Activated T-helper 1 cell treated with Interleukin-2 at 50 U/mL for 16 hours (primary cell): ENCODE data around the gene EIPR1.
"Not testable (repeated sequence)": the region's sequence is repeated elsewhere in the genome, so short reads cannot be mapped to it uniquely, and the experiment has no call there.

Source experiments
- DNase-seq: peaks from one replicate; pipeline ENCODE4 v3.0.0-alpha.2; 2020; ENCODE audit warnings: low read depth

EIPR1 gene

DNA sequence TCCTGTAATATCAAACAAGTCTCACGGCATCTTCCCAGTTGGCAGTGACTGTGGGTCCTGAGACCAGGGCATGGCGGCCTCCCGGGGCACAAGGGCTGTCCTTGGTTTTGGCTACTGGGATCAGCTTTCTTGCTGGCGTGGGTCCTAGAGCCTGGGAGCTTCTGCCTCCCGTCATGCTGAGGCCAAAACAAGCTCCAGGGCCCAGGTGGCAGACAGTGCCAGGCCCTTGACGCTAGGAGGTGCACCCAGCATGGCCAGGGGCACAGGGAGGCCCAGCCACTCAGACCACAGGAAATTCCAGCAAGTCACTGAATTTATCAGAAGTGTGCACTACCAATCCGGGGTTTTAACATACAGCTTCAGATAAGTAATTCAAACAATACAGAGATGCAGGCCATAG lies 184.7 kb downstream of the EIPR1 start:
- no peak for DNase-seq

DNA sequence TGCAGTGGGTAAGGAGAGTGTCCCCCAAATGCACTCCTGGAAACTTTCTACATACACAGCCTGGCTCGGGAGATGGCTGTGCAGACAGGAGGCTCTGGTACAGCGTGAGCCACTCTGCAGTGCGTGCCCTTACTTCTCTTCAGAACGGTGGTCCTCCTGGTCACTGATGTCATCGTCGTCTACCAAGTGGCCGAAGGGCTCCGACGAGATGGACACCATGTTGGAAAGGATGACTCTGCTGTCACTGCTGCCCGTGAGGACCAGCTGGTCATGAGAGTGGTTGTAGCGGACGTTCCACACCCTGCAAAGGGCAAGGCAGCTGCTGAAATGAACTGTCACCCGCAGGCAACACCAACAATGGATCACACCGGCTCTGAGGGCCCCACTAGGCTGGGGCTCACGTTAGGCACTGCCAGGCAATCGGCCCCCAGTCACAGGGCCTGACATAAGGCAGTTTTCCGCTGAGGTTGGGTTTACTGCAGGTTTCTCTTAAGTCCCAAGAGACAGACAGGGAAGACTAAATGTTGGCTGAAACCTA lies 185.3 kb downstream of the EIPR1 start:
- DNase-seq, result no peak

DNA sequence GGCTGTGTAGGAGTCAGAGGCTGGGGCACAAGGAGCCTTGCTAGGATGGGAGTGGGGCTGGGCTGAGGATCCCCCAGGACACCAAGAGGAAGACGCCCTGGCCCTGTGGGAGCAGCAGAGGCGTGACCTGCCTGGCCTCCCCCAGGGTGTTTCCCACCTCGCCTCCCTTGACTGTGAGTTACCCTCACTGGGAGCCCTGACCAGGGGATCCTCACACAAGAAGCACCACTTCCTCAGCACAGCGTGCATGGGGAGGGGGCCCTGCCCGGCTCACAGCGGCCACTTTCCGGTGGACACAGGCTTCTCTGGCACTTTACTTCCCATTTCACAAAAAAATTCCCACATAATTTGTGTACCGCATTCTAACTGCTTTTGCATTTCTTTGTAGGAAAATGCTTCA lies 187.7 kb downstream of the EIPR1 start:
- DNase-seq, result no peak

DNA sequence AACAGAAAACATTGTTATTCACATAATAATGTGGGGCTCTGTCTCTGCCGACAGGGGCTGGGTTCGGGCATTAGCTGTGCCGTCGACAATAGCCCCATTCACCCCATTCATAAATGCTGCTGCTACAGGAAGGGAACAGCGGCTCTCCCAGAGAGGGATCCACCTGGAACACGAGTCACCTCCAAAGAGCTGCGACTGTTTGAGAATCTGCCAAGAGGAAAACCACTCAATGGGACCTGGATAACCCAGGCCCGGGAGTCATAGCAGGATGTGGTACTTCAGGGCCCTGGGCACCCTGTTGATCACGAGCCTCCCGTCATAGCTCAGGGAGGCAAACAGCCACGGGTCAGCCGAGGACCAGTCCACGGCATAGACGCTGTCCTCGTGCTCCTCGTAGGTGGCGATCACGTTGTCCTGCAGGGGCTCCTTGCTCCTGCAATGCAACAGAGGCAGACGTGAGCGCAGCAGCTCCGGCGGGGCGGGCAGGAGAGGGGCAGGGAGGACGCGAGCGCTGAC lies 188.5 kb downstream of the EIPR1 start:
- DNase-seq, result no peak

DNA sequence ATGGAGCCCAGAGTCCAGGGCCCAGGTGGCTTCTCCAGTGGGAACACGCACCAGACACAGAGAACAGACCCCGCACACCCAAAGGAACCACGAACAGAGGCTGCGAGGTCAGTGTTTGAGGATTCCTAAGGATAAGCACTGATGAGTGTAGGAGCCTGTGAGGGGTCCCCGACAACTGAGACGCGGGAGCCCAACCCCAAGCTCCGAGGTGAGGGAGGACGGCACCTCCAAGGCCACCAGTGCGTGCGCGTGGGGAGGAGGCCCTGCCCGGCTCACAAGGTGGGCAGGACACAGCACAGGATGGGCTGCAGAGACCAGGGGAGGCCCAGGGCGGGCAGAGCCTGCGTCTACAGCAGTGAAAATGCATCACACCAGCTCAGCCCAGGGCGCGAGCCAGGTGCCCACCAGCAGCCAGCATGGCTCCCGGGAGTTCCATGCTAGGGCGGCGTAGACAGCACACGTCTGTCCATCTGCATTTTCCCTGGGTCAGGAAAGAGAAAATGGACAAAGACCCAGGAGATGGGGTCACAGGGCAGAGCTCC lies 189.1 kb downstream of the EIPR1 start:
- DNase-seq, result no peak

DNA sequence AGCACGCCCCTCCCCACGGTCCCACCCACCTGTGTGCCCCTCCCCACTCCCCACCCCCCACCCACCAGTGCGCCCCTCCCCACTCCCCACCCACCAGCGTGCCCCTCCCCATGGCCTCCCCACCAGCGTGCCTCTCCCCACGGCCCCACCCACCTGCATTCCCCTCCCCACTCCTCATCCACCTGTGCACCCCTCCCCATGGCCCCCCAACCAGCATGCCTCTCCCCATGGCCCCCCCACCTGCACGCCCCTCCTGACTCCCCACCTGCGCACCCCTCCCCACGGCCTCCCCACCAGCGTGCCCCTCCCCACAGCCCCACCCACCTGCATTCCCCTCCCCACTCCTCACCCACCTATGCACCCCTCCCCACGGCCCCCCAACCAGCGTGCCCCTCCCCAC lies 190.2 kb downstream of the EIPR1 start:
- no peak for DNase-seq

DNA sequence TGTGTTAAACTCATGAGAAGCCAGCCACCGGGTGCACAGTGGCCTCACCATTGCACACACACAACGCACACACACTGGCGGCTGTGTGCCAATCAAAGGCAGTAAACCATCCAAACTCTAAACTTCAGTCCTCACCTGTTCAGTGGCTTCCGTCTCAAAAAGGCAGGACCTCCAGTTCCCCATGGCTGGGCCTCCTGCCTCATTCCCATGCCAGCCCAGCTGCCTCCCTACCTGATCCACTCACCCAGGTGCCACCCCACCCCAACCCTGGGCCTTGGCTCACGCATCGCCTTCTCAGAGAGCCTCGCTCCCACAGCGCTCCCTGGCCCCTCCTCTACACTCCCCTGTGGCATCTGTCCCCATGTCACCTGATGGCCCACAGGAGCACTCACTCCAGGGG lies 190.9 kb downstream of the EIPR1 start:
- no peak for DNase-seq

DNA sequence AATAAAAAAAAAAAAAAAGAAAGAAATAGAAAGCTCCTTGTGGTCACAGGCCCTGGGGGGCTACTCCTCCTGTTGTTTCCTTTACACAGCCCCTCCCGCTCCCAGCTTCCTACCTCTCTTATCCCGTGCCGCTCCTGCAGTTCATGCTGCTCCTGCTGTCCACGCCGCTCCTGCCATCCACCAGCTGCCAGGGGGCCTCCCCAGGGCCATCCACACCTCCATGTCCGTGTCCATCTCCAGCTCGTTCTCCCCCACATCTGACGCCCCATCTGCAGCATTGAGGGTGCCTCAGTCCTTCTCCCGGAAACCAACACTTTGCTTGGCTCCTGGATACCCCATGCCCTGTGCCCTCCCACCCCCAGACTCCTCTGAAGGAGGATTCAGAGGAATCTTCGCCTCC lies 191.7 kb downstream of the EIPR1 start:
- no peak for DNase-seq

DNA sequence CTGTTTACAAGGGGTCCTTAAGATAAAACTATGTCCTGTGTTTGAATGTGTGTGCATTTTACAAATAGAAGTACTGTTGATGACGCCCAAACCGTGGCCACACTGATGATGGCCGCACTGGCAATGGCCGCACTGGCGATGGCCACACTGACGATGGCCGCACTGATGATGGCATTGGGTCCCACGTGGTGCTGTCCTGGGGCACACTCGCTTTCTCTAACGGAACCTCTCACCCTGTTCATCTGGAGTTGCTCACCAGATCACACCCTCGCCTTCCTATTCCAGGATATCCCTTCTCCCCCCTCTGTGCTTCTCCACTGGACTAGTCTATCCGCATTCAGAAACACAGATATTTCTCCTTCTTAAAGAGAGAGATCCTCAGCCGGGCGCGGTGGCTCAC lies 192.4 kb downstream of the EIPR1 start:
- no peak for DNase-seq

DNA sequence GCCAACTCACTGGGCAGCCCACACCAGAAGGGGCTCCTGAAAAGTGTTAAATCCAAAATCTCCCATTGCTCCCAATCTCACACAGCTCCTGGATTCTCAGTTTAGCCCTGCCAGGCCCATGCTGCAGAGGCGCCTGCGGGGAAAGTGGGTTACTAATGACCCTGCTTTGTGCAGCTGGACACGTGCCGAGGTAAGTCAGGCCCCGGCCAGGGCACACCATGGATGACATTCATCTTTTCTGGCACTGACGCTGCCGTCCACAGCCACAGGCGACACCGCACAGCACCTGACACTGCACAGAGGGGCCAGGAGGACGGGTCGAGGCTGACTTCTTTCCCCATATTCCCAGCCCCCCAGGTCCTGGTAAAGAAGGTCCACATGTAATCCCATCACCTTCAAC lies 193.5 kb downstream of the EIPR1 start:
- no peak for DNase-seq

DNA sequence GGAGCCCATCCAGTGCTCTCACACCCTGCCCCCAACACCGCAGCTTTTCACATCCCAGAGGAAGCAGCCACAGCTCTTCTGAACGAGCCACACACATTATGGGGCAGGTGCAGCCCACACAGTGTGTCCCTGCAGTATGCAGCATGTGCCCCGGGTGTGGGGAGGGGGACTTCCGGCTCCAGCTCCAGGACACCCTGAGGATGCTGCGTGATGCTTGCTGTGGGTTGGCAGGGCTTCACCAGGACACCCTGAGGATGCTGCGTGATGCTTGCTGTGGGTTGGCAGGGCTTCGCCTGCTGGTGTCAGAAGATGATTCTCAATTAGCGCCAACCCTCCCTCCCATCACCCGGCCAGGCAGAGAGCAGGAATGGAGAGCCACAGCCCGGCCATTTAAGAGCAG lies 193.9 kb downstream of the EIPR1 start:
- DNase-seq, result no peak

DNA sequence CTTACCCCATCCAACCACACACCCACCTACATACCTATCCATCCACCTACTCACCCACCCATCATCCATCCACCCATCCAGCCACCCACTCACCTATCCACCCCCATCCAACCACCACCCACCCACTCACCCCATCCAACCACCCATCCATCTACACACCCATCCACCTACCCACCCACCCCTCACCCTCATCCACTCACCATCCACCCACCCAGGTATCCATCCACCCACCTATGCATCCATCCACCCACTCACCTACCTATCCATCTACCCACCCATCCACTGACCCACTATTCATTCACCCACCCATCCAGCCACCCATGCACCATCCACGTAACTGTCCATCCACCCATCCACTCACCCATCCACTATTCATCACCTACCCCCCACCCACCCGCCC lies 194.8 kb downstream of the EIPR1 start:
- DNase-seq, result no peak

DNA sequence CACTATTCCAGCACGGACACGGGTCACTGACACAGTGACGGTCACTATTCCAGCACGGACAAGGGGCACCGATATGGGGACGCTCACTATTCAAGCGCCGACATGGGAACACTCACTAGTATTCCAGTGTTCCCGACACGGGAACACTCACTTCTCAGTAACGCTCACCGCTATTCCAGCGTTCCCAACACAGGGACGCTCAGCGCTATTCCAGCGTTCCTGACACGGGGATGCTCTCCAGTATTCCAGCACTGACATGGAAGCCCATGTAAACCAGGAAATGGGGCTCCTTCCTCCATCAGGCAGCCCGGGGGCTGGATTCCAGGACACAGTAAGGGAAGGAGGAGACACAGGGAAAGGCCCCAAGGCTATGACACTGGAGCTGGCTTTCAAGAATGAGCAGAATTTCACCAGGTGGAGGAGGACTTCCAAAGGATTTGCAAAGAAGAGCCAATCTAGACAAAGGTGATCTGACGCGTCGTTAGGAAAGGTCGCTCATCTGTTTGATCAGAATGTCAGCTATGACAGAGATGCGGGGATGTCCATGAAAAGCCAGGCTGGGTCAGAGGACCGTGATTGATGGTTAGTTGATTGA lies 196.1 kb downstream of the EIPR1 start:
- DNase-seq, result no peak

DNA sequence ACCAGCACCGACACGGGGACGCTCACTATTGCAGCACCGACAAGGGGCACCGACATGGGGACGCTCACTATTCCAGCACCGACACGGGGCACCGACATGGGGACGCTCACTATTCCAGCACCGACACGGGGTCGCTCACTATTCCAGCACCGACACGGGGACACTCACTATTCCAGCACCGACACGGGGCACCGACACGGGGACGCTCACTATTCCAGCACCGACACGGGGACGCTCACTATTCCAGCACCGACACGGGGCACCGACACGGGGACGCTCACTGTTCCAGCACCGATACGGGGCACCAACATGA lies 196.8 kb downstream of the EIPR1 start:
- not testable (repeated sequence) for DNase-seq

DNA sequence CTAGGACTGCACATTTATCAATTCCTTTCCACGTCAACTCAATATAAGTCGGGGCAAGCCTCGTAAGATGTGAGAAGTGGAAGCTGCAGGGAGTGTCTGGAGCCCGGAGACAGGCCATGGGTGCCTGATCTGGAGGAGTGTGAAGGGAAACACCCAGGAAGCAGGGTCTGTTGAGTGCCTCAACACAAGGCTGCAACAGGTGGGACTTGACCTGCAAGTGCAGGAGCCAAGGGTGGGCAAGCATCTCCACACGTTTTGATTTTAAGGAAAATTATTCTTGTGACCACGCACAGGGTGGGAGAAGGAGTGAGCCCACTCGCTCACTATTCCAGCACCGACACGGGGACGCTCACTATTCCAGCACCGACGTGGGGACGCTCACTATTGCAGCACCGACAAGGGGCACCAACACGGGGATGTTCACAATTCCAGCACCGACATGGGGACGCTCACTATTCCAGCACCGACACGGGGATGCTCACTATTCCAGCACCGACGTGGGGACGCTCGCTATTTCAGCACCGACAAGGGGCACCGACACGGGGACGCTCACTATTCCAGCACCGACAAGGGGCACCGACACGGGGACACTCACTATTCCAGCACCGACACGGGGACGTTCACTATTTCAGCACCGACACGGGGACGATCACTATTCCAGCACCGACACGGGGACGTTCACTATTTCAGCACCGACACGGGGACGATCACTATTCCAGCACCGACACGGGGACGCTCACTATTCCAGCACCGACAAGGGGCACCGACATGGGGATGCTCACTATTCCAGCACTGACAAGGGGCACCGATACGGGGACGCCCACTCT lies 197.3 kb downstream of the EIPR1 start:
- DNase-seq, result no peak

DNA sequence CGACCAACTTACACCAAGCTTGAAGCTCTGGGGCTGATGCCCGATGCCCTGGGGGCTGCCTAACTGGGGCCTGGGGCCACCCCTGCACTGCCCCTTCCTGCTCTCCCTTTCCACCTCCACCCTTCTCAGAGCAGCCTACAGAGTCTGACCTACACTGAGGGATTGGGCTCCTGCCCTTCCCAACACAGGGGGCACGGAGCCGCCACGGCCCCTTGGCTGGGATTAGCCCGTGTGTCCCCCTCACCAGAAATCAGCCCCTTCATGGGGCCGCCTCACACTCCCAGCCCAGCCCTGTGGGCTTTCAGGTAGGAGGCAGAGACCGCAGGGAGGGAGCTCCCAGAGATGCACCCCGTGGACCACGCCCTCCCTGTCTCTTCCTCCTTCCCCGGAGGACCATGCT lies 198.0 kb downstream of the EIPR1 start:
- DNase-seq, result no peak

DNA sequence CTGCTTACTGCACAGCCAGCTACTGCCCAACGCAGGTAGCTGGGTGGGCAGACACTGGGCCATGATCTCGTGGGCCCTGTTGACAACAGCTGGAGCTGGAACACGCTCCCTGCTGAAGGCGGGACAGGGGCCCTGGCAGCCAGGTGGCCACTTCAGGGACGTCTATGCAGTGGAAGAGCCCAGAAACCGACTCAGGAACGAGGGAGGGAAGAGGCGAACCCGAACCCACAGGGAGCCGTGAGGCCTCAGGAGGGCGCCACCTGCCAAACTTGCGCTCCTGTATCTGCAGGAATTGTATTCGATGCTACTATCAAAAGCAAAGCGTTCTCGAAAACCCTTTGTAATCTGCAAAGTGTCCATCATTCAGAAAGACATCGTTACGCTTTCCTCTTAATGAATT lies 198.4 kb downstream of the EIPR1 start:
- no peak for DNase-seq

DNA sequence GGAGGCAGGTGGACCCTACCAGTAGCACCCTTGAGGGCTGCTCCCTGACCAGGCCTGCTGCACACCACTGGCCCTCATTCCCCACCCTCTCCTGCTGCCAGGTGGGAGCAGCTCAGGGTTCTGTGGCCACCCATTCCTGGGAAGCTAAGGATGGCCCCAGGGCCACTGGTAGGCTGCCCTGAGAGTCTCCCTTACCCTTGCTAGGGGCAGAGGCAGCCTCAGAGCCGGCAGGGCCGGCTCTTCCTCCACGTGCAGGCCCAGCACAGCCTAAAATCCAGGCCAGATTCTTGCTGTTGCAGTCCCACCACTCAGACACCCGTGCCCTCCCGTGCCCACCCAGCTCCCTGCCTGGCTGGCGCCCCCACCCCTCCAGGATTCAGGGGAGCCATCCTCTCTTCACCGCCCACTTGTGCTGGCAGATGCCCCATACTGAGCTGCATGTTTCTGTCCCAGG lies 199.0 kb downstream of the EIPR1 start:
- DNase-seq, result no peak

DNA sequence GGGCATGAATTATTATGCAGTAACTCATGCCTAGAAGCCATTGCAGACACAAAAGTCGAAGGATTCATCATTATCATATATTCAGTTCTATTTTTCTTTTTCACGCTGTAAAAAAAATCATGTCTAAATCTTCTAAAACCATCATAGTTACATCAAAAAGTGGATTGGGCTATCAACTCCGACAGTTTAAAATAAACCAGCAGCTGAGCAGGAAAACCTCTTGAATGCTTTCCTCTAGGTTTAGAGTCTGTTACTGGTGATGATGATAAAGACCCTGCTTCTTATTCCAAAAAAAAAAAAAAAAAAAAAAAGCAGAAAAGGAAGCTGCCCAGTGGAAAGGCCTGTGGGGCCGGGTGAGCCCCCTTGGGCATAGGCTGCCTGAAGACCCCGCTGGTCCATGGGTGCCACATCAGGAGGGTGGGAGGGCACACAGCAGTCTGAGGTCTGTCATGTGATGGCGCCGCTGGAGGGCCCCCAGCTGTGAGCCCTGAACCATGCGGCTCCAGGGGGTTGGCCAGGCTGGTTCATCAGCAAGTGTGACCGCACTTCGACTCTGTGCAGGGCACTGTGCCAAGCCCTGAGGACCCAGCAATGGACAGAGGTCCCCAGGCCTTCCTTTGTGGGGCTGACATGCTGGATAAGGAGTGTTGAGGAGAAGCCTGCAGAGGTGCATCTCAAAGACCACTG lies 199.6 kb downstream of the EIPR1 start:
- DNase-seq, result no peak

DNA sequence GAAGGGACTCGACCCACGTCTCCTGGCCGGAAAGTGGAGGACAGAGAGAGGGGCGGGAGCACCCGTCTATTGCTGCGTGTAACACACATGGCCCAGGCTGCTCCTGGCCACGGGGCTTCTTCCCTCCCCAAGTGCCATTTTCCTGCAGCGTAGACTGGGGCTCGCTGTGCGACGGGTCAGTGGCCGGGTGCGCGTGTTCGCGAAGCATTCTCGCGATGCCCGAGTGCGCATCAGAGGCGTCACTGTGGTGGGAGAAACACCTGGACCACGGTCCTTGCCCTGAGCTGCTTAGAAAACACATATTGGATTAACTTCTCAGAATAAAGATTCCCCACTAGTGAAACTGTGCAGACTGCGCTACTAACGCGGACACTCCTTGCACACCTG lies 200.8 kb downstream of the EIPR1 start:
- DNase-seq, result no peak

DNA sequence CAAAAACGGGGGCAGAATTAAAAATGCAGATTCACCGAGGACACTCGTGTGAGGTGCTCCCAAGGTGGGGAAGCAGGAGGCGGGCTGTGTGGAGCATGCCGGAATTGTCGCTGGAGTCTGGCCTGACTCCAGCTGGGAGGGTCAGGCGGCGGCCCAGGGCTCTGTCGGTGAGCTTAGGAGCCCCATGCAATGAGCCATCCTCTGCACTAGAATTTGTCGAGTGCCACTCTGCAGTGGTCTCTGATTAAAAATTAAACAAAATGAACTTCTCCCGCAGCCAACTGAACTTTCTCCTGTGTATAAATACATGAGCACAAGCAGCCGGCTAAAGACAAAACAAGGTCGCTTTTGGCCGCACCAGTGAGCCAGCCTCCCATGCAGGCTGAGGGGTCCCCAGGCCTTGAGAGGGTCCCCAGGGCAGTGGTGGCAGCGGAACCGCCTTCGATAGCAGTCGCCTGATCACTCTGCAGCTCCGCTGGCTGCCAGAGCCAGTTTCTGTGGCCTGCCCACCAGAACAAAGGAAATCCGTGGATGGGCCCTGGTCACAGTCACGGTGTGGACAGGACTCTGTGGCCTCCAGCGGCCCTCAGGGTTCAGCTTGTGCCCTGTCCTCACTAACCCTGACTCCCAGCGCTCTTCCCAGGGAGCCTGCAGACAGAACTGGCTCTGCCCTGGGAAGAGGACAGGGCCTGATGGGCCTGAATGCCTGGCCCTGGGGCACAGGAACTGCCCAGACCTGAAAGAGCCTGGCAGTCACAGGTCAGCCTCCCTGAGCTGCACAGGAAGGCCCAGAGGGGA lies 201.3 kb downstream of the EIPR1 start:
- no peak for DNase-seq

DNA sequence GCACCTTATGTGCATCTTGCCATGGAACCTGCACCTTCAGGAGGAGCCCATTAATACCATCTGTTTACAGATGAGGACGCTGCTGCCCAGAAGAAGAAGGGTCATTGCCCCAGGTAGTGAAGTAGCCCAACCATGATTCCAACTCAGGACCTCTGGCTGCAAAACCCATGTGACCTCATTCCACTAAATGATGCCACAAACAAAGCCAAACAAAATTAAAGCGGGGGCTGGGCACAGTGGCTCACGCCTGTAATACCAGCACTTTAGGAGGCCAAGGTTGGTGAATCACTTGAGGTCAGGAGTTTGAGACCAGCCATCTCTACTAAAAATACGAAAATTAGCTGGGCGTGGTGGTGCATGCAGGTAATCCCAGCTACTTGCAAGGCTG lies 202.1 kb downstream of the EIPR1 start:
- no peak for DNase-seq
